SKM-1 (cell line): ENCODE results near the gene PROK2.

Experiments
- DNase-seq: peaks from one replicate; lab custom pipeline; 2025; ENCODE audit not compliant: unreplicated experiment; lab: John Stamatoyannopoulos, UW

The PROK2 gene, protein sequence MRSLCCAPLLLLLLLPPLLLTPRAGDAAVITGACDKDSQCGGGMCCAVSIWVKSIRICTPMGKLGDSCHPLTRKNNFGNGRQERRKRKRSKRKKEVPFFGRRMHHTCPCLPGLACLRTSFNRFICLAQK

DNA sequence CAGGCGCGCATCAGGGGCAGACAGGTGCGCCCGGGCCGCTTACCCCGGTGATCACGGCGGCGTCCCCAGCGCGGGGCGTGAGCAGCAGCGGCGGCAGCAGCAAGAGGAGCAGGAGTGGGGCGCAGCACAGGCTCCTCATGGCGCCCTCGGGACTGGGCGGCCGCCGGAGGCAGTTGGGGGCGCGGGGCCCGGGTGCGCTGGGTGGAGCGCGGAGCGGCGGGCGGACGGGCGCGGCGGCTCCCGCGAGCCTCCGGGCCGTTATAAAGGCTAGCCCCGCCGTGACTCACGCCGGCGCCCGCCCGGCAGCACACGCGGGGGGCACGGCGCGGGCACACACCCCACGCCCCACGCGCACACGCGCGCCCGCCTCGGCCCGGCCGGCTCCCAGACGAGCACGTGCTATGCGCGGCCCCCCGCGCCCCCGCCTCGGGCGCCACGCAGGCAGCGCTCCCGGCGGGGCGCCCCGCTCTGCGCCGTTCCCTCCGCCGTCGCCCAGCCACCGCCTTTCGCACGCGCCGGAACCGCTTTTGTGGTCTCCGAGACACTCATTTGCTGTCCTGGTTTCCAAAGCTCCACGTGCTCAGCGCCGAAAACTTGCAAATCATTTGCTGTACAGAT lies at the start of gene PROK2:
Gene PROK2, minus strand, starts transcription at position 235 of the 618 bp plus-strand sequence. Its CDS starts 96 bp downstream, at position 139.
- no peak for DNase-seq

DNA sequence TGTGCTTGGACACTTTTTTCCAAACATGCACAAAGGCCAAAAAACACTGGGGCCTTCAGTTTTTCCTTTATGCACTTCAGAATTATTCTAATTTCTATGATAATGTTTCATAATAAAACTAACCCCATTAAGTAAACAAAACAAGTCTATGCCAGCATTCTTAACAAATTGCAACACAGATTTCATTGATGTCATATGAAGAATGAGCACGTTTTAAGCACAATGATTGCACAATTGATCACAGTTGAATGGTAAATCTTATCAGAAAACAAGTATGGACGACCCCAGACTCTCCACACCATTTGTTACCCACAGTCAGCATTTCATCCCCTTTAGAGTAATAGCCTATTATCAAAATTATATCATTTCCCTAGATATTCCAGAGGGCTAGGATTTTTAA lies 46.7 kb upstream of the PROK2 start:
- DNase-seq = no peak

DNA sequence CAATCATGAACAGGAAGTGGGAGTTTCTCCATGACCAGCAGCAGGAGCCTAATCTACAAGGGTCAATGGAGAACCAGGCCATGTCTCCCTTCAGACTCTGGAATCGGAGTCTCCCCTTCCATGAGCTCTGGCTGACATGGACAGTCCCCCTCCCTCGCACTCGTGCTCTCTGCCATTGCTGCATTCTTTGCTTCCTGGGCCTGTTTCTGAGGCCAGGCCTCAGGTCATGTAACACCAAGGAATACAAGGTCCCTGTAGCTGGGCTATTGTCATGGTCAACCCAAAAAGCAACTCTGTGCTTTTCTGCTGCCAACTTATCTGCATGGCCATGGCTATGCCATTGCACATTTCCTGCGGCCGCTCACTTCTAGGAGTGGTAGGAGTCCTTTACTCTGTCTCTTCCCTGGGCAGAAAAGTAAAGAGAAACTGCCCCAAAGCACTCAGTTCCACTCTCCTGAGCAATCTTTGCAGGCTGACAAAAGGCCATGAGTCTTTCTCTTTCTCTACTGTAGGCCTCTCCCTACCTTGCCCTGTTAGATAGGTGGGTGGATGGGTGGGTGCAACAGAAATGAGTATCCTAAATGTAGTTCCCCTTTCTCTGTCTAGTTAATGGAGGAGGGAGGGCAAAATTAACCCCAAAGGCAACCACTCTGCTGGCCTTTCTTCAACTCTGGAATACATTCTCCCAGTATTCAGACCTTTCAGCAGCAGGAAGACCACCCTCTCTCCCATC lies 40.8 kb upstream of the PROK2 start:
- no peak for DNase-seq

DNA sequence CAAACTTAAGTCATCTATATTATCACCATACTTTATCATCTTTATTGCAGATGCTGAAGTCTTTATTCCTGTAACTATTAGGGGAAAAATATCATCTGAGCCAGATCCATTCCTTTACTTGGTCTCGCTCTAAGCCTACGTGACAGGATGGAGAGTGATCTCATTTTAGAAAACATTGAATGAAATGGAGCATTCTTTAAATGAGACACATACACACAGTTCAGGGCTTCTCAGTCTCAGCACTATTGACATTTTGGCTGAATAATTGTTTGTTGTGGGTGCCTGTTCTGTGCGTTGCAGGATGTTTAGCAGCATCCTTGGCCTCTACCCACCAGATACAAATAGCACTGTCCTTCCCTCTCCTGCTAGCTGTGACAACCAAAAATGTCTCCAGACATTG lies 36.2 kb upstream of the PROK2 start:
- no peak for DNase-seq

DNA sequence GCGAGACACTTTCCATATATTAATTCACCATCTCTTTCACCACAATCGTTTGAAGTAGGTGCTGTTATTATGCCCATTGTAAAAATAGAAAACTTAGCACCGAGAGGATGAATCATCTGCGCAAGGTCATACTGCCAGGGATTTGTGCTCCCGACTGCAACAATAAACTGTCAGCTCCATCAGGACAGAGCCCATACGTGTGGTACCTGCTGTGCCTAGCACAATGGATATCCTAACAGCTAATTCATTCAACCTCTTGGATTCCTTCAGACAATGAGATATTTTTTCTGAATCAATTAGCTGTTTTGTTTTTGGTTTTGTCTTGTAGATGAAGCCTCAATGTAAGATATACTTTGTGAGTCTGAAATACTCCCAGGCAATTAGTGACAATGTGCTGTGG lies 32.3 kb upstream of the PROK2 start:
- no peak for DNase-seq

DNA sequence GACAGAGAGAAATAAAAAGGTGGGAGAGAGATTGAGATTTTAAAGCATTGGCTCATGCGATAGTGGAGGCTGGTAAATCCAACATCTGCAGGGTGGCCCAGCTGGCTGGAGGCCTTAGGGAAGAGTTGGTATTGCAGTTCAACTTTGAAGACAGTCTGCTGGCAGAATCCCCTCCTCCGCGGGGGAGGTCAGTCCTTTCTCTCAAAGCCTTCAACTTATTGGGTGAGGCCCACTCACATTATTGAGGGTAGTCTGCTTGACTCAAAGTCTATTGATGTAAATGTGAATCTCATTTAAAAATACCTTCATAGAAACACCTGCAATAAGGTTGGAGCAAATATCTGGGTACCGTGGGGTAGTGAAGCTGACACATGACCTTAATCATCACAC lies 31.8 kb upstream of the PROK2 start:
- DNase-seq = no peak

DNA sequence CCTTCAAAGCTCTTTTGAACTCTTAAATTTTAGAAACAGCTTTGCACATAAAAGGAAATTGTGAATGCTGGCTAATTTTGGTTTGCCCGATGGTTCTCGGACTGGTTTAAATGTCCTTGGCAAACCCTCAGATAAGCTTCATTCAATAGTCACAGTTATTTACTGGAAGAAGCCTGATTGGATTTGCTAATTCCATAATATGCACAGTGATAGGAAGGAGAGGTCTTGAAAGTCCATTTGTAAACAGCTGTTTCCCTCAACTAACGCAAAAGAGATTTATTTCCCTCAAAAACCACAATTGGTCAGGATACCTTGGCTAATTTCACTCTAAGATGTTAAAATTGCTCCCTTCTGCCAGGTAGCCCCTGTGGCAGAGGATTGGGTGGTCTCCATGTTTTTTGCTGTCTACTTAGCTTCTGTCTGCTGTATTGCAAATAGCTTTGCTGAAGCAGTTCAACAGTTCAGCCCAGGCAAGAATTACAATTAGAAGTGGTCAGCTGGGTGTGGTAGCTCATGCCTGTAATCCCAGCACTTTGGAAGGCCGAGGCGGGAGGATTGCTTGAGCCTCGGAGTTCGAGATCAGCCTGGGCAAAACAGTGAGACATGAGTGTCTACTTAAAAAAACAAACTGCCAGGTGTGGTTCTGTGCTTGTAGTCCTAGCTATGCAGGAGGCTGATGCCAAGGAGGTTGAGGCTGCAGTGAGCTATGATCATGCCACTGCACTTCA lies 30.6 kb upstream of the PROK2 start:
- DNase-seq = no peak

DNA sequence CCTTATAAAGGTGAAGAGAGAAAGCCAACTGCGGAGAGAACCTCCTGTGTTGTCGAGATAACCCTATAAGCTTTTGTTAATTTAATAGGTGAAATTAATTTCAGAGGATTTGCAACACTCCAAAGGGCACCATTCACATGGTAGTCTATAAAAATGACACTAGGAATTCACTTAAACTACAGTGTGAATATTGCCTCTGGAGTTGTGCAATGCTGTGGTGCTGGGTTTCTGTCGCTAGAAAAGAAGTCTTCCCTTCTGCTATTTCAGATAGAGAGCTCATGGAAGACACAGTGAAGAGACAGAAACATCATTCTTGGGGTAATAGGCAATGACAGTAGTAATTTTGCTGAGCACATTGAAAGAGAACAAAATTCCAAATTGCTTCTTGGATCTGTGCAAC lies 28.8 kb upstream of the PROK2 start:
- DNase-seq = no peak

DNA sequence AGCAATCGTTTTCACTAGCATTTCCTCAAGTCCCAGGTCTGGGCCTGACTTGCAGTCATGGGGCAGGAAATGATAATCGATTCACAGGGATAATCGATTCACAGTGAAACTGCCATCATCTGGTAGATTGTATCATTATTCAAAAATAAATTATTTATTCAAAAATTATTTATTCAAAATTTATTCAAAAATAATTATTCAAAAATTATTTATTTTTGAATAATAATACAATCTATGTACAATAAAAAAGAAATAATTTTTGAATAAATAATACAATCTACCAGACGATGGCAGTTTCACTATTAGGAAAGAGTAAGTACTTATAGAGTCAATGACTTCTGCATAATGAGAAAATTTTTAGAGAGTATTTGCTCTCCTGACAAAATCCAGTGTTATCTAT lies 28.1 kb upstream of the PROK2 start:
- no peak for DNase-seq

DNA sequence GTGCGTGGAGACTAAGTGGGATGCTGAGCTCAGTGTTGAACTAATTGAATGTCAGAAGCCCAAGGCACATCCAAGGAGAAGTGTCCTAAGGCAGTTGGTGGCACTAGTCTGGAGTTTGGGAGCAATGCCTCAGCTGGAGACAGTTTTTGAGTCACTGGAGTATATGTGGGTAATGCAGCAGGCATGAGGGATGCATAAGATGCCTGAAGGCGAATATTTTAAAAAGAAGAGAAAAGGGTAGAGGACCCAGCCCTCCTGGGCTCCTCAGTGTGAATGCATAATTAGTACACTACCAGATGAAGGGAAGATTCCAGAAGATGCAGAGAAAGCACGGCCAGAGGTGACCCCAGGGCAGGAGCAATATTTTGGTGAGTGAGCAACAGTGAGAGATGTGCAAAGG lies 25.1 kb upstream of the PROK2 start:
- DNase-seq = no peak

DNA sequence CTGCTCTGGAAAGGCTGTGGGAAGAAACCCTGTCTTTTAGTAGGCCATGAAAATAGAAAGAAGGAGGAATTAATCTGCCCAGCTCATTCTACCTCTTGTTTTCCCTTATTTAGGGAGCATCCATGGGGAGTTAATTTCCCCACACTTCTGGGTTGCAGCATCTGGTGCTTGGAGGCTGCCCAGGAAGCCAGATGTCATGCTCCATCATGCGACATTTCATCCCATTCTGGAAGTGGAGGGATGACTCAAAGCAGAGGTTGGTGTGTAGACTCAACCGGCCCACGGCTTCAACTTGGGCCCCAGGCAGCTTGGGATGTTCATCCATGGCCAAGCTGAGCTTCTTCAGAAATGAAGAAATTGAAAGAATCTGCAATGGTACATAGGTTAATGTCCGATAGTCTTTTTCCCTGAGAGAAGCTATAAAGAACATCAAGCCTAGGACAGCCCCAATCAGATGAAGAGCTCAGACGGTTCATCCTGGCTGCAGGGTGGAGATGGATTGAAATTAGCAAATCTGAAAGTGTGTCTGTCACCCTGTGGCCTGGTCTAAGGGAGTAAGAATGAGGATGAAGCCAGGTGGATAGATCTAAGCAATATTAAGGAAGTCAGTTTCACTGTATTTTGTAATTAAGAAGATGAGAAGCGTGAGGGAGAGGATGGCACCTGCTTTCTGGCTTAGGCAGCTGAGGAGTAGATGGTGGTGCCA lies 24.5 kb upstream of the PROK2 start:
- no peak for DNase-seq

DNA sequence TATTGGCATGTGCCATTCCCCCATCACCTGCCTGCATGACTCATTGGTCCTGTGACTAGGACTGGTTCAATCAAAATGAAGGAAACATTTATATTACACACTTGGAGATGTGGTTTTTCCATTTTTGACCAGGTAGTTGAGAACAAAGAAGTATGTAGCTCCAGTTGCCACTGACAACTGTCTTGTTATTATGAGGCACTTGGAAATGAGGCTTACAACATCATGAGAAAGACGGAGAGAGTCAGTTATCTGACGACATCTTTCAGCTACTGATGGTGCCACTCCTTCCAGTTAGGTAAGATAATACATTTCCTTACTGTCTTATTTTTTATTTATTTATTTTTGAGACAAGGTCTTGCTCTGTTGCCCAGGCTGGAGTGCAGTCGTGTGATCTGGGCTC lies 21.8 kb upstream of the PROK2 start:
- DNase-seq = no peak

DNA sequence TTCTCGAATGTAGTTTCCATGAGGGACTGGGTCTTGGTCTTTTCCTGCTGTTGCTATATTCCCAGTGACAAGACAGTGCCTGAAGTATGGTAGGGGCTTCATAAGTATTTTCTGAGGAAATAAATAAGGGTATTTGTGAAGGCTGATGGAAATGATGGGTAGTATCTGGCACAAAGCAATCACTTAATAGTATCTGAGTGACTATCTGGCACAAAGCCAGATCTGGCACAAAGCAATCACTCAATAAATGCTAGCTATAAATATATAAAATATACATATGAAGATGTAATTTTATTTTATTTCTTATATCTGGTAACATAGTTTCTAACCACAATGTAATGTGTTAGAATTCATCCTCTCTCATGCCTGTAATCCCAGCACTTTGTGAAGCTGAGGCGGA lies 20.7 kb upstream of the PROK2 start:
- DNase-seq = no peak

DNA sequence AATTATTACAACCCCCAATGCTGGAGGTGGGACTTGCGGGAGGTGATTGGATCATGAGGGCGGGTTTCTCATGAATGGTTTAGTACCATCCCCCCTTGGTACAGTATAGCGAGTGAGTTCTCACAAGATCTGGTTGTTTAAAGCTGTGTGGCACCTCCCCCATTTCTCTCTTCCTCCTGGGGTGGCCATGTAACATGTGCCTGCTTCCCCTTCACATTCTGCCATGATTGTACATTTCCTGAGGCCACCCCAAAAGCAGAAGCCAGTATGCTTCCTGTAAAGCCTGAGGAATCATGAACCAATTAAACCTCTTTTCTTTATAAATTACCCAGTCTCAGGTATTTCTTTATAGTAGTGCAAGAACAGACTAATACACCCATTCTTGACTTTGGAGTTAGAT lies 20.3 kb upstream of the PROK2 start:
- DNase-seq = peak; percentile 64

DNA sequence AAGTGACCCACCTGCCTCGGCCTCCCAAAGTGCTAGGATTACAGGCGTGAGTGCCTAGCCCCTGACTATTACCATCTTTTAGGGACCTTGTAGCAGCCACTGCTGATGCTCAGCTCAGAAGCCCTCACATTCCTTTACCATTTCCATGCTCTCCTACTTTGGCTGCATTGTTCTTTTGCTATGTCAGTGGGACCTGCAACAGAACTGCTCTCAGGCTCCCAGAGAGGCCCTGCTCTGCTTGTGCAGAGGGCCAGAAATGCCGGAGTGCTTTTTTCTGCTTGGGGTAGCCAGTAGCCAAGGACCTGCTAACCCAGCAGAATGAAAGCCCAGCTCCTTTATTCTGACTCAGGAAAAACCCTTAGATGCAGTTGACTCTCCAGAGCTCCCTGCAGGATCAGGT lies 18.3 kb upstream of the PROK2 start:
- DNase-seq = no peak

DNA sequence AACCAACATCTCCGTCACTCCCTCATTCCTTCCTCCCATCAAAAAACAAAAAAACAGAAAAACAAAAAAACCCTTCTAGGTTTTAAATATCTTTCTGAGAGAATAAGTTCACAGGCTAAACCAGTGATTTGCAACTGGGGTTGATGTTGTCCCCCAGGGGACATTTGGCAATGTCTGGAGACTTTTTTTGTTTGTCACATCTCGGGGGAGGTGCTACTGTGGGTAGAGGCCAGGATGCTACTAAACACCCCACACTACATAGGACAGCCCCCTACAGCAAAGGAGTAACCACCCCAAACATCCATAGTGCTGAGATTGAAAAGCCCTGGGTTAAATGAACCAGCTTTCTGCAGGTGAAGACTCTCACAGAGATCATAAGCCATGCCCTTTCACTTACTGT lies 17.0 kb upstream of the PROK2 start:
- DNase-seq = no peak

DNA sequence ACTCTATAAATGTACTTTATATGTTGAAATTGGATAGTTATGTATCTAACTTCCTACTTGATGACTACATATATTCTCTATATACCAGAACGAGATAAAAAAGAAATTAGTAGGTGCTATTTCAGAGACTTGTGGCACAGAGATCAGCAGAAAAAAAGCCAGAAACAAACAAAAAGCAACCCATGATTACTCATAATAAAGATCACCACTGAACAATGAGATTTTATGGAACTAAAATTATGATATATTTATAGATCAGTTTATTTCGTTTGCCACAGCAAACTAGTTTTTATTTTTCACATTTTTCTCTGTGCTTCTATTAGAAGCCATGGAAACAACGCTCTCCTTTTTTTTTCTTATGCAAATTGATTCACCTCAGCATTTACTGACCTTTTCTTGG lies 15.1 kb upstream of the PROK2 start:
- no peak for DNase-seq

DNA sequence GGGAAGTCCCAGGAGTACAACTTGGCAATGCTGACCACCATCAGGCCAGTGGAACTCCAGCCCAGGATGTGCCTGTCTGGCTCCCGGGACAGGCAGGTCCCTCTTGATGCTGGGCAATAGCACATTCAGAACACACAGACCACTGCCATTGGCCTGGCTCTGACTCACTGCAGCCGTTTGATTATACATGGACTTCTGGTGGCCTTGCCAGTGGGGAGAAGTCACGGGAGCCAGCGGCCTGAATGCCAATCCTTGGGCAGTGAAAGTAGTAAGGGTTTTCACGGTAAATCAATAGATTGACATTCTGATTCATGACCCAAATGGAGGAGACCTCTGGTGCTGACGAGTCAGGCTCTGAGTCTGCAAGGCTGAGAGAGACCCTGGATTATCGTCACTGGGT lies 12.5 kb upstream of the PROK2 start:
- DNase-seq = no peak

DNA sequence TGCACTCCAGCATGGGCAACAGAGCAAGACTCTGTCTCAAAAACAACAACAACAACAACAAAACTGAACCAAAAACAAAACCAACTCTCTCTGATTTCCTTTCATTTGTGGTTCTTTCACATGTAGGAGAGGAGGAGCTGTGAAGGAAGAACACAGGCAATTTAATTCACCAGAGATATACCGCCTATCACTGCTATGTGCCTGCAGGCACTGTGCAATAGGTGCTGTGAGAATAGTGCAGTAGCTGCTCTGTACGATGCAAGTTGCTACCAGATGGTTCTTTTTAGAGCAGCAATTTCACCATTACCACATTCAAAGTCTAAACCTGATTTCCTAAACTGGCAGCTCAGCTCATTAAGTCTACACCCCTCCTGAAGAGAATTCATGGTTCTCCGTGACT lies 11.3 kb upstream of the PROK2 start:
- DNase-seq = no peak

DNA sequence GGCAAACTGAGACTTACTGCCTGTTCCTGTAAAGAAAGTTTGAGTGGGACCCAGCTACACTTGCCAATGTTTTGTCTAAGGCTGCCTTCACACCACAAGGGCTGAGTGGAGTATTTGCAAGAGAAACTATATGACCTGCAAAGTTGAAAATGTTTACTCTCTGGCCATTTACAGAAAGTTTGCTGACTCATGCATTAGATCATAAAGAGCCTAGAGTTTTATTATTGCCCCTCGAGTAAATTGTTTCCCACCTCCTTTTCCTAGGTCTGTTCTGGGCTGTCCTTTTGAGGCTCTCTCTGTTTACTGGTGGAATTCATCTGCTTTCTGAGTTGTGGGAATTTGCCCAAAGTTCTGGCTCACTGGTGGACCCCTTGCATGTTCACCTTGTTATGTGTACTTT lies 6.7 kb upstream of the PROK2 start:
- no peak for DNase-seq

DNA sequence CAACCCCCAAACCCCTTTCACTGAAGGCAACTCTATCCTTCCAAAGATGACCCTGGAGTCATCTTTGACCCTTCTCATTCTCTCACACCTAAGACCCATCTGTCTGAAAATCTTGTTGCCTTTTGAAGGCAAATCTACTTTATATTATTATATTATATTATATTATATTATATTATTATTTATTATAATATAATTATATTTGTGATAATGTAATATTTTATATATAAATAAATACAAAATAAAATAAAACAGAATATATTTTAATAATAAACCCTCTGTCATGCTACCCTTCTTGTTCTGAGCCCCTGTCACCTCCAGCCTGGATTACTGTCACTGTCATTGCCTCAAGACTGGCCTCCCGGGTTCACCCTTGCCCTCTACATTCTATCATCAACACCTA lies 5.0 kb upstream of the PROK2 start:
- no peak for DNase-seq
